HG02938 (cell line): Measurements from ENCODE around the gene TDRD12.

Experiments
- ATAC-seq: cut with Tn5 transposase; IDR thresholded peaks from one replicate; pipeline ENCODE4 v1.9.1; 2021; ENCODE audit warnings: mild to moderate bottlenecking, moderate library complexity; ENCODE audit not compliant: unreplicated experiment

The TDRD12 gene, protein sequence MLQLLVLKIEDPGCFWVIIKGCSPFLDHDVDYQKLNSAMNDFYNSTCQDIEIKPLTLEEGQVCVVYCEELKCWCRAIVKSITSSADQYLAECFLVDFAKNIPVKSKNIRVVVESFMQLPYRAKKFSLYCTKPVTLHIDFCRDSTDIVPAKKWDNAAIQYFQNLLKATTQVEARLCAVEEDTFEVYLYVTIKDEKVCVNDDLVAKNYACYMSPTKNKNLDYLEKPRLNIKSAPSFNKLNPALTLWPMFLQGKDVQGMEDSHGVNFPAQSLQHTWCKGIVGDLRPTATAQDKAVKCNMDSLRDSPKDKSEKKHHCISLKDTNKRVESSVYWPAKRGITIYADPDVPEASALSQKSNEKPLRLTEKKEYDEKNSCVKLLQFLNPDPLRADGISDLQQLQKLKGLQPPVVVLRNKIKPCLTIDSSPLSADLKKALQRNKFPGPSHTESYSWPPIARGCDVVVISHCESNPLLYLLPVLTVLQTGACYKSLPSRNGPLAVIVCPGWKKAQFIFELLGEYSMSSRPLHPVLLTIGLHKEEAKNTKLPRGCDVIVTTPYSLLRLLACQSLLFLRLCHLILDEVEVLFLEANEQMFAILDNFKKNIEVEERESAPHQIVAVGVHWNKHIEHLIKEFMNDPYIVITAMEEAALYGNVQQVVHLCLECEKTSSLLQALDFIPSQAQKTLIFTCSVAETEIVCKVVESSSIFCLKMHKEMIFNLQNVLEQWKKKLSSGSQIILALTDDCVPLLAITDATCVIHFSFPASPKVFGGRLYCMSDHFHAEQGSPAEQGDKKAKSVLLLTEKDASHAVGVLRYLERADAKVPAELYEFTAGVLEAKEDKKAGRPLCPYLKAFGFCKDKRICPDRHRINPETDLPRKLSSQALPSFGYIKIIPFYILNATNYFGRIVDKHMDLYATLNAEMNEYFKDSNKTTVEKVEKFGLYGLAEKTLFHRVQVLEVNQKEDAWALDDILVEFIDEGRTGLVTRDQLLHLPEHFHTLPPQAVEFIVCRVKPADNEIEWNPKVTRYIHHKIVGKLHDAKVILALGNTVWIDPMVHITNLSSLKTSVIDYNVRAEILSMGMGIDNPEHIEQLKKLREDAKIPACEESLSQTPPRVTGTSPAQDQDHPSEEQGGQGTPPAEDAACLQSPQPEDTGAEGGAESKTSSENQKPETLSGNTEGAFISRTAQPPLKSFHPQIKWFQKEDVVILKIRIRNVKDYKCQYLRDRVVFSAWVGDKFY (N-terminal part only)

GRCh38 chr19:32719611-32720059 lies at the start of gene TDRD12:
TDRD12 (plus strand) TSS chr19:32719767; CDS start chr19:32720073, 306 bp downstream.
- no peak for ATAC-seq

DNA sequence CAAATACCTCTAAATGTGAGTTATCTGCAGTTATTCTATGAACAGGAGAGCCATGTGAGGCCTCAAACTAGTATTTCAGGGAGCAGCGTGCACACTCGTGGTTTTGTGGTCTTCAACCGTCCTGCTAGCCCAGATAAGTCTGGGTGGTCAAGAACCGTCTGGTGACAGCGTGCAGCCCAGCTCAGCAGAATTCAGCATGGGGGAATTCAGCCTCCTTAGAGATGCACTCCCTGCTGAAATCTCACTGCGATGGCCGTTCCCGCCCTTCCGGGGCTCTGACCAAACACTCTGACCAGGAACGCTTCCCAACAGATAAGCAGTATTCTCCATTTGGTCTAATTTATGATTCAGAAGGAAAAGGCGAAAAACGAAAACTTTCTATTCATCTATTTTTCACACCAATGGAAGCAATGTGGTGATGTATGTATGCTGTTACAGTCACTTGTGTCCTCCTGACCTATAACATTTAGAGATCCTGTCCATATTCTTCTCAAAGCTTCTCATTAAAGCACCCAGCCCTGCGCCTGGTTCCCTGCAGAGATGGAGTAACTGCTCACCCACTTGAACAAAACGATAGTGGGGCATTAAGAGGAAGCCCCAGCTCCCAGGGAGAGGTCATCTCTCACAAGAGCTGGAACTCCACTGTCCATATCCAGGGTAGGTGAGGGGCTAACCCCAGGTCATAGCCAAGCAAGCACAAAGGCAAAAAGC lies 47.5 kb upstream of the TDRD12 start:
- ATAC-seq = no peak

DNA sequence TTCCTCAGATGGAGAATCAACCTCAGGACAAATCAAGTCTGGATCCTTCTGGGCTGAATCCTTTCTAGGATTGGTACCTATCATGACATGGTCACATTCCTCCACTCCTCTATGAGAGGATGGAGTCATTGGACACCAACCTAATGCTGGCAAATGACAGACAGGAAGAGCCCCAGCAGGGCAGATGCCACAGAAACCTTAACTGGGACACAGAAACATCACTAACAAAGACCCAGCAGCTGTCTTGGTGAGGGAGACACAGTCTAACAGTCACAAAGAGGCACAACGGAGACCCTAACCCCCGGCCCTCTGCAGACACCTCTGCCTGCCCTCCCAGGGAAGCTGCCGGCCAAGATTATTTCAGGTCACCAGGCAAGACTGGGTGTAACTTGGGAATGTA lies 46.7 kb upstream of the TDRD12 start:
- ATAC-seq = no peak

DNA sequence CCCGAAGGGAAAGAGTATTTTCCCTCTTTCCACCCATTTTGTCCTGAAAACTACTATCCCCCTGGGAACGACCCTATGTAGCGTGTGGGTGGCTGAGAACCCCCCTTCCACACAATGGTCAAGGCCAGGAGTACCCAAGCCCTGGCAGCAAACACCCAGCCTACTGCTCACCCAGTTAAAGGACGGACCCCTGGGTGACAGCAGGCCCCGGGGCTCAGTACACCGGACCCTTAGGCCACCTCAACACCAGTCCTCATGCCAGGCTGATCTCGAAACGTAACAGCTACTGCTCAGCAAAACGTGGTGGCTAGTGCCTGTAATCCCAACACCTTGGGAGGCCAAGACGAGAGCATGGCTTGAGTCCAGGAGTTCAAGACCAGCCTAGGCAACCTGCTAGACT lies 46.0 kb upstream of the TDRD12 start:
- ATAC-seq = no peak

DNA sequence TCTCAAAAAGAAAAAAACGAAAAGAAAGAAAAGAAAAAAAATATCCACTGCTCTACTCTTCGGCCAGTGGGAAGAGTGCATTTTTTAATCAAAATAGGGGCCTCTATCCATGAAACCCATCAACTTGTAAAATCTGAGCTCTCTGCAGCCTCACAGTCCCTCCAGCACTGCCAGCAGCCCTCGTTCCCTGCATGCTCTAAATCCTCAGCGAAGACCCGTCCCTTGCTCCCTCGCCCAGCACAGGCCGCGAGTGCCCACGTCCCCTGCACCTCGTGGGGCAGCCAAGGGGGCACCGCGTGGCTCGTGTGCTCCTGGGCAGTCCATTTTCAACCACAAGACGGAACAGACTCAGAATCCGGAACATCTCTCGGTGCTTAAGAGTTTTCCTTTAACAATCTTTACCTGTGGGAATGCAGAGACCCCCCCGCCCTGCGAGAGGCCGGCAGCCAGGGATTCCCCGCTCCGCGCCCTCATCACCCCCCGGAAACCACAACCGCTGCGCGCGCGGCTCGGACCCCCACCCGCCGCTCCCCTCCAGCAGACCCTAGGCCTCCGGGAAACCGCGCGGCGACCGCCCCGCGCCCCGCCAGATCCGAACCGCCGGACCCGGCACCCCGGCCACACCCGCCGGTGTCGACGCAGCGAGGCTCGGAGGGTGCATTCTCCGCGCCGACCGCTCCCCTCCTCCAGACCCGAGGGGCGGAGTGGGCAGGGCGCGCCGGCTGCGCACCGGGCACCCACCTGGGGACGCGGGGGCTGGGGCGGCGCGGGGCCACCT lies 45.2 kb upstream of the TDRD12 start:
- no peak for ATAC-seq

GRCh38 chr19:32674931-32675719 lies 44.4 kb upstream of the TDRD12 start, which contains the start of gene ANKRD27:
ANKRD27 (minus strand) TSS chr19:32675180; CDS start chr19:32659015, 16,165 bp downstream.
- peak; percentile 96 for ATAC-seq

- ATAC-seq = no peak
These were observed 43.8 kb upstream of the TDRD12 start, which contains the start of gene RGS9BP for GRCh38 chr19:32675720-32676185. RGS9BP (plus strand) TSS chr19:32675848; CDS start chr19:32676264, 416 bp downstream.

GRCh38 chr19:32676186-32676894 lies 43.2 kb upstream of the TDRD12 start:
- no peak for ATAC-seq

GRCh38 chr19:32676895-32677359 lies 42.6 kb upstream of the TDRD12 start:
- ATAC-seq = no peak

DNA sequence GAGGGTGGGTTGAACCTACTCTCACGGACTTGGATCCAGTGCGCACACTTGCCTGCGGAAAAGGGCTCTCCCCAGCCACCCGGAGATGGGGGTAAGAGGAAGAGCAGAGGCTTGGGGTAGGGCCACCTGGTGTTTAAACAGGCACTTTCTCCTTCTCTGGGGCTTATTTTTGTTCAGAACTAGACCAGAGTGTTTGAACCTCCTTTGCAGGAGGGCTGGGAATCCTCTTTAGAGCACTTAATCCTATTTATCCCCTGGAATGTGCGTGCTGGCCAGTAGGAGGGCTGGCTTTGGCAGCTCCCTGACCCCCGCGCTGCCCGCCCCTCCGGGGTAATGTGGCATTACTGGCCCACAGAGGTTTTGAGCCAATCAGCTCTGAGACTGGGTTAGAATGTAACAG lies 41.9 kb upstream of the TDRD12 start:
- no peak for ATAC-seq

- ATAC-seq = no peak
These were observed 38.6 kb upstream of the TDRD12 start for GRCh38 chr19:32680986-32681385.

DNA sequence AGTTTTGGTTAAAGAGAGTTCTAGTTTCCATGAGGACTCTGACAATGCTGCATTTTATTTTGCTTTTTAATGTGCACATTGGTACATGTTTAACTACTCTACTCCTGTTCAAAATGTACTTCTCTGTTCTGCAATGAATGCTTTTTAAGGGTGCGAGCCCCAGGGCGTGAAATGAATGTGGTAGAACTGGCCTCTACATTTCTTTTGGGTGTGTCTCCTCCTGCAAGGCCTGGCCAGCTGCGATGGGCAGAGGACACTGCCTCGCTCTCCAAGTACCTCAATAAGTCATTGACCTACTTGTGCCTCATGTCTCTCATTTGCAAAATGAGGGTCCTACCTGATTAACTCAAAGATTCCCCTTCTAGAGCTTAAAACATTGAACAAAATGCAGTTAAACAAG lies 37.2 kb upstream of the TDRD12 start:
- no peak for ATAC-seq

- ATAC-seq = no peak
These were observed 32.6 kb upstream of the TDRD12 start for GRCh38 chr19:32686847-32687475.

- no peak for ATAC-seq
These were observed 31.9 kb upstream of the TDRD12 start for GRCh38 chr19:32687681-32688080.

- no peak for ATAC-seq
These were observed 31.3 kb upstream of the TDRD12 start for GRCh38 chr19:32688311-32688710.

DNA sequence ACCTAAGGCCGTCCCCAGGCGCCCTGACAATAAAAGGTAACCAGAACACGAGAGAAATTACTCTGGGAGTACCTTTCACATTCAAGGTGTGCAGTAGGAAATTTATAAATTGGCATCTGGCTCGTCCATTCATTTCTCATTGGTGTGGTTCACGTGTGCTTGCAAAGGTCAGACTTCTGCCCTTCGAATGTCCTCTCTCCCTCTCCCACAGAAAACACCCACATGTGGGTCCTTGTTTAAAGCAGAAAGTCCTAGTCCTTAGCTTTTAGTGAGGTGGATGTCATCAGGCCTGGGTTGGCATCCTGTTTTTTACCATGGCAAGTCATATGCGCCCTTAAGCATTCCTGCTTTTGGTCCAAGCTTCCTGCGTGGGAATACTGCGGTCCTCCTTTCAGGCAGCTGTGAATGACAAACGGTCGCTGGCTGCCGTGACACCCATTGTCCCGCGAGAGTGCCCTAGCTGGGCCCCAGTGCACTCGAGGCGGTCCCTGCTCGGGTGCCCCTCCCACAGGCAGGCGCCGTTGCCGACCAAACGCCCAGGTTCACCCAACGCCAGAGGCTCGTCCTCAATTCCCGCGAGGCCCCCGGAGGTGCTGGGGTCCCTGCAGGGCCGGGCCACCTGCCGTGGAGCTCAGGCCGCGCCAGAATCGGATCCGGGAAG lies 28.1 kb upstream of the TDRD12 start, which contains the start of gene NUDT19:
Gene NUDT19 (plus strand): TSS at position 531 of the 661 bp plus-strand sequence. CDS start 140 bp downstream, outside the sequence.
- peak; percentile 80 for ATAC-seq
